ENCODE measurements around the gene SEH1L. TPM values are rescaled to one million over a fixed set of nuclear protein-coding genes. Genes with fewer than 3 reads are reported as not detected.

Gene SEH1L
- polyA plus RNA-seq, 1 donor from 2014 or later, result 11.5 TPM

GRCh38 chr18:12924616-12925015 lies 23.2 kb upstream of the SEH1L start:
- Histone ChIP-seq H3K9me2 (ENCODE audit: insufficient read depth, low read length) (no peaks in the 10 kb centered on the region), H2AFZ (ENCODE audit: low read depth, low read length) (no peak overlapping the region), H3F3A (ENCODE audit: insufficient read depth, low read length, poor library complexity, severe bottlenecking) (no peaks in the 10 kb centered on the region), H3K79me2 (replicated peaks; ENCODE audit: insufficient read depth, low read length) (no peaks in the 10 kb centered on the region), H3K4me2 (ENCODE audit: low read length) (no peak overlapping the region), H3K9me3 (ENCODE audit: low read length) (no peaks in the 10 kb centered on the region), H3K4me3 (ENCODE audit: low read length) (no peak overlapping the region), H3K9ac (ENCODE audit: low read length) (no peak overlapping the region), H3K36me3 (ENCODE audit: insufficient read depth, low read length) (no peaks in the 10 kb centered on the region), H3K27ac (ENCODE audit: low read length) (no peak overlapping the region), H3K27me3 (ENCODE audit: insufficient read depth, low read depth, low read length) (no peaks in the 10 kb centered on the region), H4K20me1 (ENCODE audit: insufficient read depth) (no peaks in the 10 kb centered on the region)
- no peak for TF ChIP-seq RAD21 (conservative IDR thresholded peaks at IDR 0.05)
- no peak for TF ChIP-seq EP300 (conservative IDR thresholded peaks at IDR 0.05; ENCODE audit: poor library complexity, severe bottlenecking)
- TF ChIP-seq EZH2 (IDR thresholded peaks at IDR 0.05; ENCODE audit: borderline replicate concordance, insufficient read depth, low read length, poor library complexity, severe bottlenecking), result no peak
- TF ChIP-seq TAF1 (IDR thresholded peaks at IDR 0.05; ENCODE audit: low read depth), result no peak
- TF ChIP-seq, protein P1, sequence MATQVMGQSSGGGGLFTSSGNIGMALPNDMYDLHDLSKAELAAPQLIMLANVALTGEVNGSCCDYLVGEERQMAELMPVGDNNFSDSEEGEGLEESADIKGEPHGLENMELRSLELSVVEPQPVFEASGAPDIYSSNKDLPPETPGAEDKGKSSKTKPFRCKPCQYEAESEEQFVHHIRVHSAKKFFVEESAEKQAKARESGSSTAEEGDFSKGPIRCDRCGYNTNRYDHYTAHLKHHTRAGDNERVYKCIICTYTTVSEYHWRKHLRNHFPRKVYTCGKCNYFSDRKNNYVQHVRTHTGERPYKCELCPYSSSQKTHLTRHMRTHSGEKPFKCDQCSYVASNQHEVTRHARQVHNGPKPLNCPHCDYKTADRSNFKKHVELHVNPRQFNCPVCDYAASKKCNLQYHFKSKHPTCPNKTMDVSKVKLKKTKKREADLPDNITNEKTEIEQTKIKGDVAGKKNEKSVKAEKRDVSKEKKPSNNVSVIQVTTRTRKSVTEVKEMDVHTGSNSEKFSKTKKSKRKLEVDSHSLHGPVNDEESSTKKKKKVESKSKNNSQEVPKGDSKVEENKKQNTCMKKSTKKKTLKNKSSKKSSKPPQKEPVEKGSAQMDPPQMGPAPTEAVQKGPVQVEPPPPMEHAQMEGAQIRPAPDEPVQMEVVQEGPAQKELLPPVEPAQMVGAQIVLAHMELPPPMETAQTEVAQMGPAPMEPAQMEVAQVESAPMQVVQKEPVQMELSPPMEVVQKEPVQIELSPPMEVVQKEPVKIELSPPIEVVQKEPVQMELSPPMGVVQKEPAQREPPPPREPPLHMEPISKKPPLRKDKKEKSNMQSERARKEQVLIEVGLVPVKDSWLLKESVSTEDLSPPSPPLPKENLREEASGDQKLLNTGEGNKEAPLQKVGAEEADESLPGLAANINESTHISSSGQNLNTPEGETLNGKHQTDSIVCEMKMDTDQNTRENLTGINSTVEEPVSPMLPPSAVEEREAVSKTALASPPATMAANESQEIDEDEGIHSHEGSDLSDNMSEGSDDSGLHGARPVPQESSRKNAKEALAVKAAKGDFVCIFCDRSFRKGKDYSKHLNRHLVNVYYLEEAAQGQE (IDR thresholded peaks at IDR 0.05; ENCODE audit: borderline replicate concordance), result no peak
- TF ChIP-seq, protein P2, sequence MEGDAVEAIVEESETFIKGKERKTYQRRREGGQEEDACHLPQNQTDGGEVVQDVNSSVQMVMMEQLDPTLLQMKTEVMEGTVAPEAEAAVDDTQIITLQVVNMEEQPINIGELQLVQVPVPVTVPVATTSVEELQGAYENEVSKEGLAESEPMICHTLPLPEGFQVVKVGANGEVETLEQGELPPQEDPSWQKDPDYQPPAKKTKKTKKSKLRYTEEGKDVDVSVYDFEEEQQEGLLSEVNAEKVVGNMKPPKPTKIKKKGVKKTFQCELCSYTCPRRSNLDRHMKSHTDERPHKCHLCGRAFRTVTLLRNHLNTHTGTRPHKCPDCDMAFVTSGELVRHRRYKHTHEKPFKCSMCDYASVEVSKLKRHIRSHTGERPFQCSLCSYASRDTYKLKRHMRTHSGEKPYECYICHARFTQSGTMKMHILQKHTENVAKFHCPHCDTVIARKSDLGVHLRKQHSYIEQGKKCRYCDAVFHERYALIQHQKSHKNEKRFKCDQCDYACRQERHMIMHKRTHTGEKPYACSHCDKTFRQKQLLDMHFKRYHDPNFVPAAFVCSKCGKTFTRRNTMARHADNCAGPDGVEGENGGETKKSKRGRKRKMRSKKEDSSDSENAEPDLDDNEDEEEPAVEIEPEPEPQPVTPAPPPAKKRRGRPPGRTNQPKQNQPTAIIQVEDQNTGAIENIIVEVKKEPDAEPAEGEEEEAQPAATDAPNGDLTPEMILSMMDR (IDR thresholded peaks at IDR 0.05; ENCODE audit: poor library complexity, severe bottlenecking), result no peak
- TF ChIP-seq SMC3 (conservative IDR thresholded peaks at IDR 0.05; ENCODE audit: poor library complexity), result no peak
- no peak for TF ChIP-seq POLR2AphosphoS5 (IDR thresholded peaks at IDR 0.05)
- TF ChIP-seq MXI1 (conservative IDR thresholded peaks at IDR 0.05; ENCODE audit: poor library complexity, severe bottlenecking), result no peak

GRCh38 chr18:12928206-12928605 lies 19.6 kb upstream of the SEH1L start:
- Histone ChIP-seq H3K9me2 (ENCODE audit: insufficient read depth, low read length) (no peaks in the 10 kb centered on the region), H3F3A (ENCODE audit: insufficient read depth, low read length, poor library complexity, severe bottlenecking) (no peaks in the 10 kb centered on the region), H3K9ac (ENCODE audit: low read length) (no peak overlapping the region), H3K9me3 (ENCODE audit: low read length) (no peaks in the 10 kb centered on the region), H3K36me3 (ENCODE audit: insufficient read depth, low read length) (no peaks in the 10 kb centered on the region), H2AFZ (ENCODE audit: low read depth, low read length) (no peak overlapping the region), H3K4me2 (ENCODE audit: low read length) (no peak overlapping the region), H3K79me2 (replicated peaks; ENCODE audit: insufficient read depth, low read length) (no peaks in the 10 kb centered on the region), H3K27me3 (ENCODE audit: insufficient read depth, low read depth, low read length) (no peaks in the 10 kb centered on the region), H3K27ac (ENCODE audit: low read length) (no peak overlapping the region), H4K20me1 (ENCODE audit: insufficient read depth) (no peaks in the 10 kb centered on the region), H3K4me3 (ENCODE audit: low read length) (no peak overlapping the region)
- TF ChIP-seq POLR2AphosphoS5 (IDR thresholded peaks at IDR 0.05), result no peak

GRCh38 chr18:12928641-12929040 lies 19.2 kb upstream of the SEH1L start:
- Histone ChIP-seq H2AFZ (ENCODE audit: low read depth, low read length) (no peak overlapping the region), H3K27ac (ENCODE audit: low read length) (no peak overlapping the region), H3F3A (ENCODE audit: insufficient read depth, low read length, poor library complexity, severe bottlenecking) (no peaks in the 10 kb centered on the region), H3K27me3 (ENCODE audit: insufficient read depth, low read depth, low read length) (no peaks in the 10 kb centered on the region), H3K4me3 (ENCODE audit: low read length) (no peak overlapping the region), H4K20me1 (ENCODE audit: insufficient read depth) (no peaks in the 10 kb centered on the region), H3K9me3 (ENCODE audit: low read length) (no peaks in the 10 kb centered on the region), H3K36me3 (ENCODE audit: insufficient read depth, low read length) (no peaks in the 10 kb centered on the region), H3K4me2 (ENCODE audit: low read length) (no peak overlapping the region), H3K79me2 (replicated peaks; ENCODE audit: insufficient read depth, low read length) (no peaks in the 10 kb centered on the region), H3K9me2 (ENCODE audit: insufficient read depth, low read length) (no peaks in the 10 kb centered on the region), H3K9ac (ENCODE audit: low read length) (no peak overlapping the region)
- TF ChIP-seq EP300 (conservative IDR thresholded peaks at IDR 0.05; ENCODE audit: poor library complexity, severe bottlenecking) (no peak), TAF1 (IDR thresholded peaks at IDR 0.05; ENCODE audit: low read depth) (no peak), POLR2AphosphoS5 (IDR thresholded peaks at IDR 0.05) (no peak), RAD21 (conservative IDR thresholded peaks at IDR 0.05) (no peak), EZH2 (IDR thresholded peaks at IDR 0.05; ENCODE audit: borderline replicate concordance, insufficient read depth, low read length, poor library complexity, severe bottlenecking) (no peak), MXI1 (conservative IDR thresholded peaks at IDR 0.05; ENCODE audit: poor library complexity, severe bottlenecking) (no peak), SMC3 (conservative IDR thresholded peaks at IDR 0.05; ENCODE audit: poor library complexity) (no peak)
- TF ChIP-seq, protein P1 (IDR thresholded peaks at IDR 0.05; ENCODE audit: borderline replicate concordance), result no peak
- TF ChIP-seq, protein P2 (IDR thresholded peaks at IDR 0.05; ENCODE audit: poor library complexity, severe bottlenecking), result no peak

Data from neural cell (in vitro differentiated cells).